Measurements from ENCODE around the gene RNF149.
"Not testable (repeated sequence)": the region's sequence is repeated elsewhere in the genome, so short reads cannot be mapped to it uniquely, and the experiment has no call there.

Gene RNF149

DNA sequence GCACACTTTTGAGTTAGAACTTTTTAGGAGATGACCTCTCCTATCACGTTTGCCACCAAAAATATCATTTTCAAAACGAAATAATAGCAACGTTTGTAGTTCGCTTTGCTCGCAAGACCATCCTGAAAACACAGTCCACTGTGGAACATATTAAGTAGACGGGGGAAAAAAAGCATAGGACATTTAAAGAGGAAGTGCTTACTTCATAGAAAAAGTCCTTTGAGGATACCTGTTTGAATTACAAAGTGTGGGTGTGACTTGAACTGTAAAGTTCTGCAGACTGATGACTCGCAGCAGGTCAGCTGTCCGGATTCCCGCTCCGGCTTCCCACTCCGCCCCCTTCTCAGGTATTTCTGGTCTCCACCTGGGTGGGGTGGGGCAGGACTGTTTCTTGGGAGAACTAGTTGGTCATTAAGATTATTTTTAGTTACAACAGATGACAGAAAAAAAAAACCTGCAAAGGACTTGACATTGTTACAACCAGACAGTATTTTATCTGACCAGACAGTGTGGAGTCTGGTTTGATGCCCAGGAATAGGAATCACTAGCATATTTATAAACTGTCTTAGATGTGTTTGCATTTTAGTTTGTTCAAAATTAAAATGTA is 42.5 kb downstream of the RNF149 start:
- H3K27me3 Mint-ChIP-seq: no peaks in the 10 kb centered on the region
- peak overlapping the region; percentile 49 for H3K27ac Mint-ChIP-seq
- no peaks in the 10 kb centered on the region for H3K9me3 Mint-ChIP-seq
- peaks cover 85% of the 10 kb centered on the region for H3K36me3 Mint-ChIP-seq (ENCODE audit: low read depth)
- no peak overlapping the region for H3K4me3 Mint-ChIP-seq
- peaks cover 25% of the 10 kb centered on the region for H3K4me1 Mint-ChIP-seq (ENCODE audit: low read depth)

DNA sequence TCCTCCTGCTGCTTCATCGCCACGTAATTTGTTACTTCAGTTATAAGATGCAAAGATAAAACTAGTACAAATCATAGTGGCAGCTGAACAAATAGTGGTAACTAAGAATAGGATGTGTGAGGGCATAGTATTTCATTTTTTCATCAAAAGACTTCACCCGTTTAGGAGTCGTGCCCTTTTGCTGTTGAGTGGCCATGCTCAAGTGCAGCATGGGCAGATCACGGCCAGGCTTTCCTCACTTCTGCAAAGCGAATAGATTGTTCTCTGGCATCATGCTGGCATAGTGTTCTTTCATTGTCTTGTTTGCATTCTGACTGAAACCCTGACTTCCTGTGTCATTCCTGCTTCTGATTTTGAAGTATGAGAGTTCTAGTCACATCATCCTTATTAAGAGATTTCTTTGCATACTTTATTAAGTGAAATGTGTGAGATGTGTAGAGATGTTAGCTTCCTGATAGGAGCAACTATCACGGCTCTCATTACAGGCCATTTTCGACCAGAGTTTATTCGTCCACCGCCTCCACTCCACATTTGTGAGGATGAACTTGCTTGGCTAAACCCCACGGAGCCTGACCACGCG is 44.1 kb downstream of the RNF149 start:
- no peak overlapping the region for H3K27ac Mint-ChIP-seq
- no peaks in the 10 kb centered on the region for H3K27me3 Mint-ChIP-seq
- peaks cover 26% of the 10 kb centered on the region for H3K4me1 Mint-ChIP-seq (ENCODE audit: low read depth)
- H3K4me3 Mint-ChIP-seq: no peak overlapping the region
- peaks cover 78% of the 10 kb centered on the region for H3K36me3 Mint-ChIP-seq (ENCODE audit: low read depth)
- H3K9me3 Mint-ChIP-seq: no peaks in the 10 kb centered on the region

DNA sequence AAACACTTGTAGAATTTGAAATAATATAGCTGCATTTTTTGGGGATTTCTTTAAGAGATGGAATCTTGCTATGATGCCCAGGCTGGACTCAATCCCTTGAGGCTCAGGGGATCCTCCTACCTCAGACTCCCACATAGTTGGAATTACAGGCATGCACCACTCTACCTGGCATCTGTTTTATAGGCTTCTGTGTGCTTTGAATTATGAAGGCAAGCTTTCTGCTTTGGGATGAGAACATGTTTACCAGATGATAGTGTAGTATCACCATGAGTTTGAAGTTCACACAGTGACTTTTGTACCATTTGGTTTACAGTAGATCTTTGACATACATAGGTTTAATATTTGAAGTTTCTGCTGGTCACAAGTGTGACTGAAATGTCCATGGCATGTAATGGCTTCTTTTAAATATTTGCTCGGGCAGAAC is 45.1 kb downstream of the RNF149 start:
- Mint-ChIP-seq H3K4me3 (no peak overlapping the region), H3K27me3 (no peaks in the 10 kb centered on the region), H3K36me3 (ENCODE audit: low read depth) (peaks cover 78% of the 10 kb centered on the region), H3K9me3 (no peaks in the 10 kb centered on the region), H3K27ac (no peak overlapping the region), H3K4me1 (ENCODE audit: low read depth) (peaks cover 25% of the 10 kb centered on the region)

DNA sequence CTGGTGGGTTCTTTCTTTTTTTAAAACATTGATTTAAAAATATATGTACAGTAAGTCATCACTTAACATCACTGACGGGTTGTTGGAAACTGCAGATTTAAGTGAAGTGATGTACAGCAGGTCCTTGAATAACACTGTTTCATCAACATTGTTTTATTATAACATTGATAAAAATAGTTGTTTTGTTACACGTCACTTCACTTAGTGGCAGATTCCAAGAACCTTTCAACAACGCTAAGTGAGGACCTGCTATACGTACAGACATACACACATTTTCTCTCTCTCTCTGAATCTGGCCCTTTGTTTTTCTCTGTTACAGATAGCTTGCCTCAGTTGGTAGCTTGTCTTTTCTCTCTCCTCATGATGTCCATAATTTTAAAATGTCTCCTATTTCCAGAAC is 46.4 kb downstream of the RNF149 start:
- H3K4me1 Mint-ChIP-seq (ENCODE audit: low read depth): peaks cover 23% of the 10 kb centered on the region
- H3K27ac Mint-ChIP-seq: no peak overlapping the region

DNA sequence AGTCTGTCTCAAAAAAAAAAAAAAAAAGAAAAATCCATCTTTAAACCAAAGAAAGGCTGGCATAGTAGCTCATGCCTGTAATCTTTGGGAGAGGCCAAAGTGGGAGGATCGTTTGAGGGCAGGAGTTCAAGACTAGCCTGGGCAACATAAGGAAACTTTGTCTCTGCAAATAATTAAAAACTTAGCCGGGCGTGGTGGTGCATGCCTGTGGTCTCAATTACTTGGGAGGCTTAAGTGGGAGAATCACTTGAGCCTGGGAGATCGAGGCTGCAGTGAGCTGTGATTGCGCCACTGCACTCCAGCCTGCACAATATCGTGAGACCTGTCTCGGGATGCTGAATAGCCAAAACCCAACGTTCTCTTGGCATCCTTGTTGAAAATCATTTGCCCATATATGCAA is 49.7 kb downstream of the RNF149 start:
- peaks cover 55% of the 10 kb centered on the region for H3K36me3 Mint-ChIP-seq (ENCODE audit: low read depth)
- peaks cover 55% of the 10 kb centered on the region for H3K4me1 Mint-ChIP-seq (ENCODE audit: low read depth)
- peak overlapping the region; percentile 21 for H3K27ac Mint-ChIP-seq
- H3K4me3 Mint-ChIP-seq: no peak overlapping the region
- no peaks in the 10 kb centered on the region for H3K9me3 Mint-ChIP-seq
- H3K27me3 Mint-ChIP-seq: no peaks in the 10 kb centered on the region

More for the DNA sequence above, 46.4 kb downstream of the RNF149 start:
- no peaks in the 10 kb centered on the region for H3K27me3 Mint-ChIP-seq
- peaks cover 75% of the 10 kb centered on the region for H3K36me3 Mint-ChIP-seq (ENCODE audit: low read depth)
- H3K9me3 Mint-ChIP-seq: no peaks in the 10 kb centered on the region
- H3K4me3 Mint-ChIP-seq: no peak overlapping the region

DNA sequence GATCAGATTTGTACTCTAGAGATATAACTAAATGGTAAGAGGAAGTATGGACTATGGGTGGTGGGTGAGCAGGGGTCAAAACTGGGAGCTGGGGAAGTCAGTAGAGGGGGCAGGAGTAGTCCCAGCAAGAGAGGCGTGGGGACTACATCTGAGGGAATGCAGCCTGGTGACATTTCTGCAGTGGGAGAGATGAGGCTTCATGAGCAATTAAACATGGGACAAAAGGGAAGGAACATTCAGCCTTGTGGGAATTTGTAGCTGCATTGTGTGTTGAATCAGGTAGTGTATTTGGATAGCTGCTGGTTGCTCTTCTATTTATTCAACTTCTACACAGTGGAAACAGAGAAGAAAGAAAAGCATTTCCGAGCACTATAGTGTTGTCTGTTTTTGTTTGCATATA is 52.2 kb downstream of the RNF149 start:
- H3K36me3 Mint-ChIP-seq (ENCODE audit: low read depth): peaks cover 45% of the 10 kb centered on the region
- H3K27ac Mint-ChIP-seq: peak overlapping the region; percentile 53
- H3K4me1 Mint-ChIP-seq (ENCODE audit: low read depth): peaks cover 66% of the 10 kb centered on the region

DNA sequence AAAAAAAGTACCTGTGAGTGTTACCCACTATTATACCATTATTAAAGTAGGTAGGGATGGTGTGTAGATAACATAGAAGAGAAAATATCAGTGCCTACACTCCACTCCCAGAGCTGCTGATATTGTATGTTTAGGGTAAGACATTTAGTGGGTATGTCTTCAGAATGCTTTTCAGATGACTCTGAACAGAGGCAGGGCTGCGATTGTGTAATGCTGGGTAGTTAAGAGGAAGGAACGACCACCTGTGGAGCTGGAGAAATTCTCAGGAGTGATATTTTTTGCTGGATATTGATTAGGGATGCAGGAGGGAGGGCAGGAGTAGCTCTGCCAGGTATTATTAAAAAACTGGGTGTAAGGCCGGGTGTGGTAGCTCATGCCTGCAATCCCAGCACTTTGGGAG is 53.0 kb downstream of the RNF149 start:
- Mint-ChIP-seq H3K4me3 (no peak overlapping the region), H3K27ac (no peak overlapping the region), H3K27me3 (no peaks in the 10 kb centered on the region), H3K9me3 (no peaks in the 10 kb centered on the region), H3K36me3 (ENCODE audit: low read depth) (peaks cover 37% of the 10 kb centered on the region), H3K4me1 (ENCODE audit: low read depth) (peaks cover 63% of the 10 kb centered on the region)

More for the DNA sequence above, 52.2 kb downstream of the RNF149 start:
- H3K9me3 Mint-ChIP-seq: no peaks in the 10 kb centered on the region
- H3K4me3 Mint-ChIP-seq: no peak overlapping the region
- H3K27me3 Mint-ChIP-seq: no peaks in the 10 kb centered on the region

DNA sequence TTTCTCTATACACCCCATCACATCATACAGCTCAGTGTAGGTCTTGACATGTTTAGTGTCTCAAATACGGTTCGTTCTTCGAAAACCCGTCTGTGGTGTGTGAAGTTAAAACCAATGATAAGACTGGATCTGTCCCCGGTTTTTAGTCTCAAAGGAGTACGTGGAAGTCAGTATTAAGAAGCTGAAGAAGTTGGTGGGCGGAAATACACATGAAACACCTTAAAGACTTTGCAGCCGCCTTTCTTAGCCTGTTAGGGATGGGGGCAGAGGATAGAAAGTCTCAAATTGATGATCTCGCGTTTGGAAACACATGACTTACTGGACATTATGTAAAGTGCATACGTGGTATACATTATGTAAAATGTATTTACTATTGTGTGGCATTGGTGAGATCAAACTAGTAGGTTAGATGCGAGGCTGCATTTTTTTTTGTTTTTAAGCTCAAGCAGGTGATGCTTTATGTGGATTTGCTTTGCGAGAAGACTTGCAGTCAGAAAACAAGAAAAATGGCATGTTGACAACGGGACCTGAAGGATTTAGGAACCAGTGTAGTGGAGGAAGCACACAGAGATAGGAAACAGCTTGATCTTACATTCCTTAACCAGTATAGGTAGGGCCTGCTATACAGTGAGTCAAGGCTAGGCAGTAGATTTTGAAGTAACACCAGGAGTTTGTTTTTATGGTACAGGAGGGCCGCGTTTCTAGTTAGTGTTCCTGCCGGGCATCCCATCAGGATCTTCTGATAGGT is 54.6 kb downstream of the RNF149 start:
- Mint-ChIP-seq H3K4me1 (ENCODE audit: low read depth) (peaks cover 56% of the 10 kb centered on the region), H3K9me3 (no peaks in the 10 kb centered on the region)

DNA sequence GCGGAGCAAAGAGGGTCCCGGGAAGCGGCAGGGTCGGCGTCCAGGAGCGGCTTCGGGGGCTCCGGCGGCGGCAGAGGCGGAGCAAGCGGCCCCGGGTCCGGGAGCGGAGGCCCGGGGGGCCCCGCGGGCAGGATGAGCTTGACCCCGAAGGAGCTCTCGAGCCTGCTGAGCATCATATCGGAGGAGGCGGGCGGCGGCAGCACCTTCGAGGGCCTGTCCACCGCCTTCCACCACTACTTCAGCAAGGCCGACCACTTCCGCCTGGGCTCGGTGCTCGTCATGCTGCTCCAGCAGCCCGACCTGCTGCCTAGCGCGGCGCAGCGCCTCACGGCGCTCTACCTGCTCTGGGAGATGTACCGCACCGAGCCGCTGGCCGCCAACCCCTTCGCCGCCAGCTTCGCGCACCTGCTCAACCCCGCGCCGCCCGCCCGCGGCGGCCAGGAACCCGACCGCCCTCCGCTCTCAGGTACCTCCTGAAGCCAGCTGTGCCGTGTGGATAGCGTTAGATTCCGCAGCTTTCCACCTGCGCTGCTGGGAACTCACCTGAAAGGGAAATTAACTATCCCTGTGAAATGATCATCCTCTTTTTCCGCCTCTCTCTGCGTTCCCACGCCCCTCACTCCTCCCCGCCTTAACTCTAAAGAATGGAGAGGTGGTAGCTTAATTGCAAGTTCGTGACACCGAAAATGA is 55.3 kb downstream of the RNF149 start:
- Mint-ChIP-seq H3K36me3 (ENCODE audit: low read depth) (peaks cover 24% of the 10 kb centered on the region), H3K27ac (peak overlapping the region; percentile 97), H3K4me1 (ENCODE audit: low read depth) (peaks cover 56% of the 10 kb centered on the region), H3K27me3 (no peaks in the 10 kb centered on the region), H3K4me3 (peak overlapping the region; percentile 100), H3K9me3 (no peaks in the 10 kb centered on the region)

More for the DNA sequence above, 54.6 kb downstream of the RNF149 start:
- Mint-ChIP-seq H3K4me3 (peak overlapping the region; percentile 100), H3K27ac (peak overlapping the region; percentile 97), H3K36me3 (ENCODE audit: low read depth) (peaks cover 29% of the 10 kb centered on the region), H3K27me3 (no peaks in the 10 kb centered on the region)

DNA sequence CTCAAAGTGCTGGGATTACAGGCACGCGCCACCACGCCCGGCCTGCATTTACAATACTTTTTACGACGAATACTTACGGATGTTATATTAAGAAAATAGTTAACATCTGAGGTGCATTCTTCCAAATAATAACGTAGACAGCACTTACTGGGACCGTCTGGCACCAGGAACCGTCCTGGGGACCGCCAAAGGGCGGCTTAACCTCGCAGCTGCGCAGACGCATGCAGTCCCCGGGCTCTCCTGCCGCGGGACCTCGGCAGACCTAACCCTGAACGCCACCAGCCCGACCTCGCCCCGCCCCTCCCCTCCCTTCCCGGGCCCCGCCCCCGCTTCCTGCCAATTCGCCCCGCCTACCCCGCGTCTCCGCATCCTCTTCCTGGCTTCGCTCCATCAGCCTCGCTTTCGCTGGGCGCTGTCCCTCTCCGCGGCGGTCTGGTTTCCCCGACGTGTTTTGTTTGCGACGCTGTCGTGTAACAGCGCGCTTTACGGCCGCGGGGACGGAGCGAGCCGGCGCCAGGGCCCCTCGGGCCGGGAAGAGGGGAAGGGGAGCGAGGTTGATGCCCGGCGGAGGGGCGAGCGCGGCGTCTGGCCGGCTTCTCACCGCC is 56.0 kb downstream of the RNF149 start, which contains the start of gene CNOT11:
Gene CNOT11, plus strand, starts transcription at position 479 of the 605 bp plus-strand sequence. Its CDS starts 79 bp downstream, at position 558.
- Mint-ChIP-seq H3K4me1 (ENCODE audit: low read depth) (peaks cover 51% of the 10 kb centered on the region), H3K27ac (peak within 1 kb of the TSS; percentile 97), H3K4me3 (peak within 1 kb of the TSS; percentile 100), H3K27me3 (no peaks in the 10 kb centered on the region), H3K36me3 (ENCODE audit: low read depth) (peaks cover 19% of the 10 kb centered on the region), H3K9me3 (no peaks in the 10 kb centered on the region)

DNA sequence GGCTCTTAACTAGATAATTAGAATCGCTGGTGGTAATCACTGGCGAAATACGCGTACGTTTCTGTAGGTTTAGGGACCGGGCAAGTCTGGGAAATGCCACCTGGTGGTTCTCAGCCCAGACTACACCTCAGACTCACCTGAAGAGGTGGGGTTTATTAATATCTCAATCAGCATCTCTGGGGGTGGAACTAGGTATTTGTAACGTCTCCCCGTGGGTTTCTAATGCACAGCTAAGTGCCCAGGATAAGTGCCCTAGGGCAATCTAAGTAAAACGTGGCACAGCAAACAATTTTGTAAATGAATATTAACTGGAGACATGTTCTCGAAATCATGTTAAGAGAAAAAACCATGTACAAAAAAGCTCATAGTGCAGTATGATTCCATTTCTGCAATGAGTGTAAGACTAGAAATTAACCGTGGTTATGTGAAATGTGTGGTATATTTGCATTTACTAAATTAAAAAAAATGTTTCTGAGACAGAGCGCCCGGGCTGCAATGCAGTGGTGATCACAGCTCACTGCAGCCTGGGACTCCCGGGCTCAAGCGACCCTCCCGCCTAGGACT is 56.6 kb downstream of the RNF149 start:
- H3K4me1 Mint-ChIP-seq (ENCODE audit: low read depth): peaks cover 46% of the 10 kb centered on the region
- H3K36me3 Mint-ChIP-seq (ENCODE audit: low read depth): peaks cover 15% of the 10 kb centered on the region
- H3K9me3 Mint-ChIP-seq: no peaks in the 10 kb centered on the region
- no peaks in the 10 kb centered on the region for H3K27me3 Mint-ChIP-seq
- peak overlapping the region; percentile 100 for H3K4me3 Mint-ChIP-seq
- H3K27ac Mint-ChIP-seq: peak overlapping the region; percentile 95

DNA sequence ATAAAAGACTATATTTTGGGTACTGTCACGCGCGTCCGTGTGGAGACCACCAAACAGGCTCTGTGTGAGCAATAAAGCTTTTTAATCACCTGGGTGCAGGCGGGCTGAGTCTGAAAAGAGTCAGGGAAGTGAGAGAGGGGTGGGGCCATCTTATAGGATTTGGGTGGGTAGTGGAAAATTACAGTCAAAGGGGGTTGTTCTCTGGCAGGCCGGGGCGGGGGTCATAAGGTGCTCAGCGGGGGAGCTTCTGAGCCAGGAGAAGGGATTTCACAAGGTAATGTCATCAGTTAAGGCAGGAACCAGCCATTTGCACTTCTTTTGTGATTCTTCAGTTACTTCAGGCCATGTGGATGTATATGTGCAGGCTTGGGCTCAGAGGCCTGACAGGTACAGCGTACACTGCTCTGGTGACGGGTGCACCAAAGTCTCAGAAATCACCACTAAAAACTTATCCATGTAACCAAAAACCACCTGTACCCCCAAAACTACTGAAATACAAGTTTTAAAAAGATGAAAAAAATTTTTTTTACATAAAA is 57.2 kb downstream of the RNF149 start:
- not testable (repeated sequence) for H3K9me3 Mint-ChIP-seq, H3K27me3 Mint-ChIP-seq, H3K4me3 Mint-ChIP-seq, H3K27ac Mint-ChIP-seq
- Mint-ChIP-seq H3K36me3 (ENCODE audit: low read depth) (peaks cover 14% of the 10 kb centered on the region), H3K4me1 (ENCODE audit: low read depth) (peaks cover 39% of the 10 kb centered on the region)

DNA sequence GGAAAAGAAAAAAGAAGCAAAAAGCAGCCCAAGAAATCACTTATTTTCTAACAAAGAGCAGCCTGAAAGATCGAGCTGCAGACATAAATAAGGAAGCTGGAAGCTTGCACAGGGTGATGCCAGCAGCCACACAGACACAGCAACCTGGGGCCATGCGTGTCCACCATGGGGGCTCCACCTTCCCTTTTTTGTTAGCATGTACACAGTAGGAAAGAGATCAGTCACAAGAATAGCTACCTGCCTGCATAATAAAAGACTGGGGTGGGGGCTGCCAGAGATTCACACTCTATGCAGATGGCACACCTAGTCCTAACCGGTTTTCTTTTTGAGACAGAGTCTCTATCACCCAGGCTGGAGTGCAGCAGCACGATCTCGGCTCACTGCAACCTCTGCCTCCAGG is 58.7 kb downstream of the RNF149 start:
- H3K4me3 Mint-ChIP-seq: no peak overlapping the region
- H3K27me3 Mint-ChIP-seq: no peaks in the 10 kb centered on the region
- no peaks in the 10 kb centered on the region for H3K9me3 Mint-ChIP-seq
- peaks cover 10% of the 10 kb centered on the region for H3K36me3 Mint-ChIP-seq (ENCODE audit: low read depth)
- H3K4me1 Mint-ChIP-seq (ENCODE audit: low read depth): peaks cover 27% of the 10 kb centered on the region
- no peak overlapping the region for H3K27ac Mint-ChIP-seq

DNA sequence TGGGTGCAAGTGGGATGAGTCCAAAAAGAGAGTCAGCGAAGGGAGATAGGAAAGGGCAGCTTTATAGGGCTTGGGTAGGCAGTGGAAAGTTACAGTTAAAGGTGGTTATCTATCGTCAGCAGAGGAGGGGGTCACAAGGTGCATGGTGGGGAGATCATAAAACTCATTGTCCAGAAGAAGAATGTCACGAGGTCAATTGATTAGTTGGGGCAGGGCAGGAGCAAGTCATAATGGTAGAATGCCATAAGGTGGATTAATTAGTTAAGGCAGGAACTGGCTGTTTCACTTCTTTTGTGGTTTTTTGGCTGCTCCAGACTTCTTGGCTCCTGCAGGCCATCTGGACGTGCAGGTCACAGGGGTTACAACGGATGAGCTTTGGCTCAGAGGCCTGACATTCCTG is 59.7 kb downstream of the RNF149 start:
- H3K4me1 Mint-ChIP-seq (ENCODE audit: low read depth): peaks cover 16% of the 10 kb centered on the region
- H3K9me3 Mint-ChIP-seq; H3K4me3 Mint-ChIP-seq; H3K27me3 Mint-ChIP-seq; H3K36me3 Mint-ChIP-seq (ENCODE audit: low read depth); H3K27ac Mint-ChIP-seq: not testable (repeated sequence)

Measured in stimulated activated naive CD8-positive, alpha-beta T cell treated with anti-CD3 and anti-CD28 coated beads, Interleukin-15, Interleukin-2, amounts not matched to agents 100 ng/mL and 50 ng/mL, for 24 hours (primary cell).